Suppressor macrophage treated with lipopolysaccharide for 4 hours (primary cell): ENCODE results near the gene PLEKHM3.
"Not testable (repeated sequence)": the region's sequence is repeated elsewhere in the genome, so short reads cannot be mapped to it uniquely, and the experiment has no call there.

Experiments used
- DNase-seq: peaks from one replicate; pipeline ENCODE4 v3.0.0-alpha.2; 2020

PLEKHM3 gene

GRCh38 chr2:207914716-207915115, 110.6 kb downstream of the PLEKHM3 start:
- no peak for DNase-seq

- DNase-seq: no peak
These were observed 111.5 kb downstream of the PLEKHM3 start for GRCh38 chr2:207913772-207914358.

GRCh38 chr2:207911856-207912255, 113.5 kb downstream of the PLEKHM3 start:
- no peak for DNase-seq

GRCh38 chr2:207911215-207911614, 114.1 kb downstream of the PLEKHM3 start:
- no peak for DNase-seq

- not testable (repeated sequence) for DNase-seq
These were observed 118.8 kb downstream of the PLEKHM3 start for GRCh38 chr2:207906495-207906894.

- no peak for DNase-seq
These were observed 119.8 kb downstream of the PLEKHM3 start for GRCh38 chr2:207905546-207905945.

GRCh38 chr2:207903236-207903635, 122.1 kb downstream of the PLEKHM3 start:
- DNase-seq: no peak

- DNase-seq: no peak
These were observed 122.5 kb downstream of the PLEKHM3 start for GRCh38 chr2:207902821-207903220.

GRCh38 chr2:207901829-207902228, 123.5 kb downstream of the PLEKHM3 start:
- DNase-seq: no peak

- no peak for DNase-seq
These were observed 123.9 kb downstream of the PLEKHM3 start for GRCh38 chr2:207901401-207901800.

- DNase-seq: no peak
These were observed 127.0 kb downstream of the PLEKHM3 start for GRCh38 chr2:207898354-207898695.

GRCh38 chr2:207897541-207898353, 127.6 kb downstream of the PLEKHM3 start:
- no peak for DNase-seq

- no peak for DNase-seq
These were observed 128.6 kb downstream of the PLEKHM3 start for GRCh38 chr2:207896525-207897285.

GRCh38 chr2:207895274-207895860, 130.0 kb downstream of the PLEKHM3 start:
- DNase-seq: no peak

GRCh38 chr2:207892716-207893402, 132.5 kb downstream of the PLEKHM3 start:
- DNase-seq: no peak

GRCh38 chr2:207891086-207891844, 134.1 kb downstream of the PLEKHM3 start:
- DNase-seq: no peak

GRCh38 chr2:207887500-207887899, 137.8 kb downstream of the PLEKHM3 start:
- DNase-seq: no peak

GRCh38 chr2:207885010-207885409, 140.3 kb downstream of the PLEKHM3 start:
- no peak for DNase-seq

- peak; percentile 61 for DNase-seq
These were observed 141.2 kb downstream of the PLEKHM3 start for GRCh38 chr2:207884127-207884526.

- peak; percentile 71 for DNase-seq
These were observed 142.1 kb downstream of the PLEKHM3 start for GRCh38 chr2:207883002-207883780.

- DNase-seq: peak; percentile 19
These were observed 143.4 kb downstream of the PLEKHM3 start for GRCh38 chr2:207881902-207882301.
